Calu3 (cell line): ENCODE measurements around the gene MRPL37. TPM values are rescaled to one million over a fixed set of nuclear protein-coding genes. Genes with fewer than 3 reads are reported as not detected.
A peak's percentile ranks its signal among the peaks of the same experiment; 100 is the strongest.

Source experiments
- BruUV-seq: library from RNA; stranded (reverse); fragments of 400-500 nt; replicated peaks from 2 replicates; lab custom pipeline; 2021; lab: Mats Ljungman, UMichigan
- CTCF ChIA-PET: fragments of 300-600 bp; sonication (Branson Sonifier 250); formaldehyde crosslinking; loops from one replicate; lab custom pipeline; 2022; ENCODE audit warnings: antibody characterized with exemption; lab: Charles Lee
- DNase-seq: peaks from one replicate; pipeline ENCODE4 v3.0.0; 2022
- H3K27ac Mint-ChIP-seq: one replicate; pipeline ENCODE4 v1.8.0; 2022; ENCODE audit warnings: mixed read lengths; ENCODE audit not compliant: unreplicated experiment
- H3K27me3 Mint-ChIP-seq: one replicate; pipeline ENCODE4 v1.8.0; 2022; ENCODE audit warnings: mixed read lengths; ENCODE audit not compliant: unreplicated experiment
- H3K36me3 Mint-ChIP-seq: one replicate; pipeline ENCODE4 v1.8.0; 2022; ENCODE audit warnings: mild to moderate bottlenecking, moderate library complexity, mixed read lengths; ENCODE audit not compliant: insufficient read depth, unreplicated experiment
- H3K4me1 Mint-ChIP-seq: one replicate; pipeline ENCODE4 v1.8.0; 2022; ENCODE audit warnings: mild to moderate bottlenecking, low read depth, mixed read lengths; ENCODE audit not compliant: unreplicated experiment
- H3K4me3 Mint-ChIP-seq: one replicate; pipeline ENCODE4 v1.8.0; 2022; ENCODE audit warnings: mild to moderate bottlenecking, low read depth, moderate library complexity, mixed read lengths; ENCODE audit not compliant: unreplicated experiment
- H3K9me3 Mint-ChIP-seq: one replicate; pipeline ENCODE4 v1.8.0; 2022; ENCODE audit warnings: low read depth, mixed read lengths; ENCODE audit not compliant: unreplicated experiment
- CTCF ChIP-seq: fragments of 200-600 bp; IDR thresholded peaks from one replicate; pipeline ENCODE4 v1.8.0; 2022; ENCODE audit warnings: antibody characterized with exemption; ENCODE audit not compliant: unreplicated experiment
- intact Hi-C: fragments of 100-400 bp; cut with micrococcal nuclease; formaldehyde crosslinking; loops from one replicate; pipeline ENCODE4 v1.10.0; 2022; ENCODE audit not compliant: unreplicated experiment
- total RNA-seq: library from RNA; stranded (reverse); gene quantifications from 2 replicates; pipeline ENCODE4 v1.2.3, GENCODE V29; 2022

Gene MRPL37
- total RNA-seq, 1 experiment from 2014 or later, result 105 TPM

- CTCF ChIA-PET, result no interaction called here
- TF ChIP-seq CTCF, result no peak
- H3K4me3 Mint-ChIP-seq, result no peak overlapping the region
- no peak overlapping the region for H3K27ac Mint-ChIP-seq
- intact Hi-C loops, result no loop called here
- no peaks in the 10 kb centered on the region for H3K36me3 Mint-ChIP-seq
- DNase-seq, result no peak
- H3K4me1 Mint-ChIP-seq, result peaks cover 9% of the 10 kb centered on the region
- H3K9me3 Mint-ChIP-seq, result no peaks in the 10 kb centered on the region
- BruUV-seq, result no TSS peak
- no peaks in the 10 kb centered on the region for H3K27me3 Mint-ChIP-seq
Observed at GRCh38 chr1:54246116-54246721, 46.3 kb downstream of the MRPL37 start.

- no peaks in the 10 kb centered on the region for H3K27me3 Mint-ChIP-seq
- H3K27ac Mint-ChIP-seq, result no peak overlapping the region
- no peaks in the 10 kb centered on the region for H3K36me3 Mint-ChIP-seq
- no peak overlapping the region for H3K4me3 Mint-ChIP-seq
- no TSS peak for BruUV-seq
- CTCF ChIA-PET, result no interaction called here
- TF ChIP-seq CTCF, result no peak
- H3K9me3 Mint-ChIP-seq, result no peaks in the 10 kb centered on the region
- no peak for DNase-seq
- intact Hi-C loops, result no loop called here
- peaks cover 9% of the 10 kb centered on the region for H3K4me1 Mint-ChIP-seq
Observed at GRCh38 chr1:54247863-54248515, 48.0 kb downstream of the MRPL37 start.

GRCh38 chr1:54248966-54249365 lies 49.0 kb downstream of the MRPL37 start:
- Mint-ChIP-seq H3K4me1 (peaks cover 9% of the 10 kb centered on the region), H3K27ac (peak overlapping the region; percentile 14), H3K27me3 (no peaks in the 10 kb centered on the region), H3K4me3 (no peak overlapping the region), H3K36me3 (no peaks in the 10 kb centered on the region), H3K9me3 (no peaks in the 10 kb centered on the region)
- no TSS peak for BruUV-seq
- DNase-seq, result no peak
- CTCF ChIA-PET, result no interaction called here
- intact Hi-C loops, result no loop called here
- TF ChIP-seq CTCF, result no peak

- Mint-ChIP-seq H3K4me1 (peaks cover 9% of the 10 kb centered on the region), H3K27ac (no peak overlapping the region), H3K4me3 (no peak overlapping the region), H3K36me3 (no peaks in the 10 kb centered on the region), H3K27me3 (no peaks in the 10 kb centered on the region), H3K9me3 (no peaks in the 10 kb centered on the region)
- CTCF ChIA-PET, result no interaction called here
- no TSS peak for BruUV-seq
- TF ChIP-seq CTCF, result no peak
- peak; percentile 18 for DNase-seq
- intact Hi-C loops, result no loop called here
Observed at GRCh38 chr1:54249819-54250435, 50.0 kb downstream of the MRPL37 start.
